ENCODE results near the gene ANKRD9. TPM values are rescaled to one million over a fixed set of nuclear protein-coding genes. Genes with fewer than 3 reads are reported as not detected.

The ANKRD9 gene
- total and polyA plus RNA-seq, 5 donors from 2014 or later, result 0.69 to 7.1 (median 1.7) TPM

DNA sequence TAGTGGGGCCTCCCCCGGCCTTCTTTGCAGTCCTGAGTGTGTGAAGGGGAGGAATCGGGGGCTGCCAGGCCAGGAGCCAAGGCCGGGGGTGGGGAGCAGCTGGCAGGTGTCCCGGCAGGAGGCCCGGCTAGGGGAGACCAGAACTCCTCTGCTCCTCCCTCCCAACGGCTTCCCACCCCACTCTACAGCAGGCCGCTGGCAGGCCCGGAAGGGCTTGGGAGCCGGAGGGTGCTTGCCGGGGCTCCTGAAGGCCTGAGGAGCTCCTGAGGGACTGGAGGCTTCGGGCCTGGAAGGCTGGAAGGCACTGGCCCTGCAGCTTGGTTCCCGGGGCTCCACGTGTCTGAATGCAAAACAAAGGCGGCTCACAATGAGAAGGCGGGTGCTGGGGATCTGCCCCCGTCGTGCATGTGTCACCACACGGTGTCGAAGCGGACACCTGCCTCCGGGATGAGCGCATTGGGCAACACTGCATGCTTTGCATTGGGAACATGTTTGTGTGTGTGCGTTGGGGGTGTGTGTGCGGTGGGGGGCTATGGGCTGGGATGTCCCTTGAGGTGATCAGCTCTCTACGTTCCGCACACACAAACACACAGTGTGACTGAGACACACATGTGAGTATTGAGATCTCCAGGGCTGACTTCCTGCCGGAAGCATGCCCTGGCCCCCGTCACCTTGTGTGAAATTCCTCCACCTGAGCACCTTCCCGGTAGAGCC is 30.9 kb upstream of the ANKRD9 start:
- ATAC-seq (ENCODE audit: low read depth in 2 of 2), result no peak
- no peaks in the 10 kb centered on the region for H3K27me3 ChIP-seq (ENCODE audit: control insufficient read depth, insufficient read depth, low read length)
- H3K4me3 Mint-ChIP-seq, result no peak overlapping the region
- H3K4me1 Mint-ChIP-seq, result peaks cover 0 to 3% (median 0%) of the 10 kb centered on the region in 4 donors
- no peaks in the 10 kb centered on the region for H3K36me3 ChIP-seq (ENCODE audit: control insufficient read depth, insufficient read depth, low read length)
- no peaks in the 10 kb centered on the region for H3K9me3 Mint-ChIP-seq
- H3K4me1 ChIP-seq (ENCODE audit: control insufficient read depth, insufficient read depth, low read length, poor library complexity, severe bottlenecking), result peaks cover 13% of the 10 kb centered on the region
- H3K4me3 ChIP-seq (ENCODE audit: low read depth, low read length), result no peak overlapping the region
- H3K27ac ChIP-seq (ENCODE audit: insufficient read depth, low read length, poor library complexity, severe bottlenecking), result no peak overlapping the region
- peaks cover 10% of the 10 kb centered on the region for H3K27me3 Mint-ChIP-seq
- no peak for DNase-seq
- no peaks in the 10 kb centered on the region for H3K36me3 Mint-ChIP-seq
- no peak overlapping the region for H3K27ac Mint-ChIP-seq
- H3K9me3 ChIP-seq (ENCODE audit: control insufficient read depth in 2 of 2, low read length in 2 of 2), result no peaks in the 10 kb centered on the region

DNA sequence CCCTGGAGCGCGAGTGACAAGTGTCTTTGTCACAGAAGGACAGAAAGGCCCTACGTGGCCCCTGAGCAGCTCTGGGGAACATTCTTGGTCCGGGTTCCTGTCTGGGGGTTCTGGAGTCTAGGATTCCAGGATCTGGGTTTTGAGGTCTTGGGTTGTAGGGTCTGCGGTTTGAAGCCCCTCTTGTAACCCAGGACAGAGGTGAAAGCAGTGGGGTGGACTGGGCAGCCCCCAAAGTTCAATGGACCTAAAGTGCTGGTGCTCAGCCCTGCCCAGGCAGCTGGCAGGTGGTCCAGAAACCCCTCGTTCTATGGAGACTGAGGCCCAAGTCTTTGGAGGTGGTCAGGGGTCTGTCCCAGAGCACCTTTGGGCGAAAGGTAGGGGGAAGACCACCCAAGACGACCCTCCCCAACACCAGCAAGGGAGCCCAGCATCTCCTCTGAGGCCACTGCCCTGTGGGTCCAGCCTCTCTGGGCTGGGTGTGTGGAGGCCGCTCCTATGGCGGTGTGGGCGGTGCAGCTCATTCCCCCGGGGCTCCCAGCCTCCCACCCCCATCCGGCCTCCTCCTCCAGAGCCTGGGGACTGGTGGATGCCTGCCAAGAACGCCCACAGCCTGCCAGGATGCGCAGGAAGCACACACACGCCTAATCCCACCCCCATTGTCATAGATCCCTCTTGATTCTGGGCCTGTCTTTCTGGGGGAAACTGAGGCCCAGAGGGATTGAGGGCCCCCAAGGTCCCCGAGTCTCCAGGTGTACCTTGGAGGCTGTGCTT is 30.2 kb upstream of the ANKRD9 start:
- no peak overlapping the region for H3K27ac ChIP-seq (ENCODE audit: insufficient read depth, low read length, poor library complexity, severe bottlenecking)
- no peaks in the 10 kb centered on the region for H3K9me3 ChIP-seq (ENCODE audit: control insufficient read depth in 2 of 2, low read length in 2 of 2)
- H3K27me3 ChIP-seq (ENCODE audit: control insufficient read depth, insufficient read depth, low read length), result no peaks in the 10 kb centered on the region
- H3K27ac Mint-ChIP-seq, result no peak overlapping the region
- ATAC-seq (ENCODE audit: low read depth in 2 of 2) (no peak), DNase-seq (no peak)
- no peaks in the 10 kb centered on the region for H3K9me3 Mint-ChIP-seq
- H3K4me1 ChIP-seq (ENCODE audit: control insufficient read depth, insufficient read depth, low read length, poor library complexity, severe bottlenecking), result peaks cover 6% of the 10 kb centered on the region
- no peak overlapping the region for H3K4me3 ChIP-seq (ENCODE audit: low read depth, low read length)
- H3K27me3 Mint-ChIP-seq, result peaks cover 4% of the 10 kb centered on the region
- no peak overlapping the region for H3K4me3 Mint-ChIP-seq
- H3K36me3 Mint-ChIP-seq, result no peaks in the 10 kb centered on the region
- H3K36me3 ChIP-seq (ENCODE audit: control insufficient read depth, insufficient read depth, low read length), result no peaks in the 10 kb centered on the region
- H3K4me1 Mint-ChIP-seq, result no peaks in the 10 kb centered on the region

DNA sequence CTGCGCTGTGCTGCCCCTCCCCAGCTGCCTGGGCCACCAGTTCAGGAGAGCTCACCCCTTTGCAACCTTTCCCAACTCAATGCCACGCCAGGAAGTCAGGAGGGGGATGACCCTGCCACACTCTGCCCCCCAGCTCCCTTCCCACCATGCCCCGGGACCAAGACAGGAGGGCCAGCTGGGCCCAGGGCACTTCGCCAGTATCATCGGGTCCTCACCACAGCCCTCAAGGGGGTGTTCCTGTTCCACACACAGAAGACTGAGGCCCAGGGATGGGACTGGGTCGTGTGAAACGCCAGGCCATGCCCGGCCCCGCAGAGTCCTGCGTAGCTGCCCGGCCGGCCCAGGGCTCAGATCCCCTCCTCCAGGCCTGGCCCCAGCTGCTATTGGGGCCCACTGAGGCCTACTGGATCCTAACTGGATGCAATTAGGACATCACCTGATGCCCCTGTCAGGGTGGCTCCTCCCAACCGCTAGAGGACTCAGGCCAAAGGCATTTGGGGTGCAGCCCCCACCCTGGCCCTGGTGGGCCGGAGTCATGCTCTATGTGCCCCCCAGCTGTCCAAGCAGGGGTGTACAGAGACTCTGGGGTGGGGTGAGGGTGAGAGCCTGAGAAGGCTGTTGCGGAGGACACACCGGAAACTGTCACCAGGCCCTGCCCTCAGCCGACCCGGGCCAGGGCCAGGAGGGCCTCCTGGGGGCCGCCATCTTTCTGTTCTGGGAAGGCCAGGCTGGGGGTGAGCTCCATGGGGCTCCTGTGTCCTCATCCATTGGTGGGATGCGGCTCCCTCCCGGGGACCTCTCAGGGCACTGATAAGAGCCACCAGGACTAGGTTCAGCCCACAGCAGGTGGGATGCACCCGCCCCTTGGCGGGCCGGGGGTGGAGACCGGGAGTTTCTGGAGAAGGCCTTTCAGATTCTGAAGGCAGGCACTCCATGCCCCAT is 29.3 kb upstream of the ANKRD9 start:
- no peaks in the 10 kb centered on the region for H3K36me3 Mint-ChIP-seq
- peaks cover 0 to under 1% (median 0%) of the 10 kb centered on the region in 4 donors for H3K4me1 Mint-ChIP-seq
- Histone ChIP-seq H3K27ac (ENCODE audit: insufficient read depth, low read length, poor library complexity, severe bottlenecking) (no peak overlapping the region), H3K27me3 (ENCODE audit: control insufficient read depth, insufficient read depth, low read length) (no peaks in the 10 kb centered on the region), H3K4me1 (ENCODE audit: control insufficient read depth, insufficient read depth, low read length, poor library complexity, severe bottlenecking) (no peaks in the 10 kb centered on the region), H3K36me3 (ENCODE audit: control insufficient read depth, insufficient read depth, low read length) (no peaks in the 10 kb centered on the region), H3K4me3 (ENCODE audit: low read depth, low read length) (no peak overlapping the region), H3K9me3 (ENCODE audit: control insufficient read depth in 2 of 2, low read length in 2 of 2) (no peaks in the 10 kb centered on the region)
- DNase-seq (no peak), ATAC-seq (ENCODE audit: low read depth in 2 of 2) (no peak)
- H3K27me3 Mint-ChIP-seq, result peaks cover under 1% of the 10 kb centered on the region
- no peak overlapping the region for H3K27ac Mint-ChIP-seq
- no peaks in the 10 kb centered on the region for H3K9me3 Mint-ChIP-seq
- H3K4me3 Mint-ChIP-seq, result no peak overlapping the region

DNA sequence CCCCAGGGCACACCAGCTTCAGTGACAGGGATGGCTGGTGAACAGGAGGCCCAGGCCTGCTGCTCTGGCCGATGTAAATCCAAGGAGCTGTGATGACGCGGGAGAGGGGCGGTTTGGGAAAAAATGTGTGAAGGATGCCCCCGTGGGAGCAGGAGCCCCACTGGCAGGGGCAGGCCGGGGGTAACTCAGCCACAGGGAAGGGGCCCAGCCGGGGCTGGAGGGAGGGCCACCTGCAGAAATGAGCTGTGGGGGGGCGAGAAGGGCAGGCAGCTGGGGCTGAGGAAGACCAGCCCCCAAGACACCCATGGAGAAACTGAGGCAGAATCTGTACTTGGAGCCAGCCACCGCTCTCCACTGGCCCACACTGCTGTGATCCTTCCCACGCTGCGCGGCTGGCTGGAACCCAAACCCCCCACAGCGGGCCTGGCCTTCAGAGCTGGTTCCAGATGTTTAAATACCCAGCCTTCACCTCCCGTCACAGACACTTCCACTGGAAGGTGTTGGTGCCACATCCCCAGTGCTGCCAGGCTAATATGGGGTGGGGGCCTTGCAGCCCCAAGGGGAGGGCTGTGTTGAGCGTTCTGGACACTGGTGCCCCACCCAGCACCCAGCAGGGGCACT is 28.5 kb upstream of the ANKRD9 start:
- no peak for DNase-seq
- Mint-ChIP-seq H3K9me3 (no peaks in the 10 kb centered on the region), H3K4me1 (peaks cover 0 to 3% (median 0%) of the 10 kb centered on the region in 4 donors), H3K36me3 (no peaks in the 10 kb centered on the region), H3K27ac (peak overlapping the region in 1 of 3 donors; percentile 7), H3K27me3 (no peaks in the 10 kb centered on the region), H3K4me3 (no peak overlapping the region)
- Histone ChIP-seq H3K4me3 (ENCODE audit: low read depth, low read length) (no peak overlapping the region), H3K27ac (ENCODE audit: insufficient read depth, low read length, poor library complexity, severe bottlenecking) (no peak overlapping the region), H3K27me3 (ENCODE audit: control insufficient read depth, insufficient read depth, low read length) (no peaks in the 10 kb centered on the region), H3K4me1 (ENCODE audit: control insufficient read depth, insufficient read depth, low read length, poor library complexity, severe bottlenecking) (no peaks in the 10 kb centered on the region), H3K36me3 (ENCODE audit: control insufficient read depth, insufficient read depth, low read length) (no peaks in the 10 kb centered on the region), H3K9me3 (ENCODE audit: control insufficient read depth in 2 of 2, low read length in 2 of 2) (no peaks in the 10 kb centered on the region)
- ATAC-seq (ENCODE audit: low read depth in 2 of 2), result no peak

DNA sequence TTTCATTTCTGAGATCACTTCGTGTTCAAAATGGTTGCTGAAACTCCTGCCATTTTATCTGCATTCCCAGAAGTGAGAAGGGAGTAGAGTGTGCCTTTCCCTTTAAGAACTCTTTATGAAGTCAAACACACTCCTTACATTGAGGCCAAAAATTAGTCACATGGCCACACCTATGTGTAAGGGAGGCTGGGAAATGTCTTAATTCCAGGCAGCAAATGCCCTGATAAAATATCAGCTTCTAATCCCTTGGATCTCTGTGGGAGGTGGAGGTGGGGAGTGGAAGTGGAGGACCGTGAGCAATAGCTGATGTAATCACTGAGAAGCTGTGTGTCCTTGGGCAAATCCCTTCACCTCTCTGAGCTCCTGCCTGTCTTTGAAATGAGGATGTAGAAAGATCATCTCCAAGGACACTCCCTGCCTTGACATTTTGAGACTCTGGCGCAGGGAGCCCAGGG is 22.7 kb upstream of the ANKRD9 start:
- Histone ChIP-seq H3K36me3 (ENCODE audit: control insufficient read depth, insufficient read depth, low read length) (no peaks in the 10 kb centered on the region), H3K27ac (ENCODE audit: insufficient read depth, low read length, poor library complexity, severe bottlenecking) (no peak overlapping the region), H3K4me1 (ENCODE audit: control insufficient read depth, insufficient read depth, low read length, poor library complexity, severe bottlenecking) (peaks cover 14% of the 10 kb centered on the region), H3K27me3 (ENCODE audit: control insufficient read depth, insufficient read depth, low read length) (no peaks in the 10 kb centered on the region), H3K4me3 (ENCODE audit: low read depth, low read length) (no peak overlapping the region), H3K9me3 (ENCODE audit: control insufficient read depth in 2 of 2, low read length in 2 of 2) (no peaks in the 10 kb centered on the region)
- H3K27me3 Mint-ChIP-seq, result no peaks in the 10 kb centered on the region
- peaks cover 6 to 23% (median 12%) of the 10 kb centered on the region in 4 donors for H3K4me1 Mint-ChIP-seq
- ATAC-seq (ENCODE audit: low read depth in 2 of 2) (no peak), DNase-seq (no peak)
- H3K27ac Mint-ChIP-seq, result peak overlapping the region in 2 of 3 donors; percentile 31 to 61
- H3K36me3 Mint-ChIP-seq, result no peaks in the 10 kb centered on the region
- peak overlapping the region in 1 of 4 donors; percentile 16 for H3K4me3 Mint-ChIP-seq
- H3K9me3 Mint-ChIP-seq, result no peaks in the 10 kb centered on the region

DNA sequence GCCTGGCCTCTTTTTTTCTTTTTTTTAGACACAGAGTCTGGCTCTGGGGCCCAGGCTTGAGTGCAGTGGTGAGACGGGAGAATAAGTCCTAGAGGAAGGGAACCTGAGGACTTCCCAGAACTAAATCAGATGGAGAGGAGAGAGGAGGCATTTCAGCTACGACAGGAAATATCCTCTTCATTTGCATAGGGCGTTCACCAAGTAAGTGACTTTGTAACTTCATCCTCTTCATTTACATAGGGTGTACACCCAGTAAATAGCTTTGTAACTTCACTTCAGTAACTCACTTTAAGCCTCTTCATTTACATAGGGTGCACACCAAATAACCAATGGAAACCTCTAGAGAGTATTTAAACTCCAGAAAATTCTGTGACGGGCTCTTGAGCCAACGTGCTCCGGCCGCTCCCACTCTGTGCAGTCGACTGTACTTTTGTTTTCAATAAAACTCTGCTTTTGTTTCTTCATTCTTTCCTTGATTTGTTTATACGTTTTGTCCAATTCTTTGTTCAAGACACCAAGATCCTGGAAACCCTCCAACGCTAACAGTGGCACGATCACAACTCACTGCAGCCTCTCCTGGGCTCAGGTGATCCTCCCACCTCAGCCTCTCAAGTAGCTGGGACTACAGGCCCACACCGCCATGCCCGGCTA is 21.4 kb upstream of the ANKRD9 start:
- peak overlapping the region; percentile 41 for H3K4me3 ChIP-seq (ENCODE audit: low read depth, low read length)
- Mint-ChIP-seq H3K36me3 (no peaks in the 10 kb centered on the region), H3K27me3 (no peaks in the 10 kb centered on the region), H3K9me3 (no peaks in the 10 kb centered on the region), H3K4me1 (peaks cover 6 to 24% (median 12%) of the 10 kb centered on the region in 4 donors), H3K4me3 (peak overlapping the region; percentile 17 to 85 (median 60)), H3K27ac (peak overlapping the region; percentile 61 to 93 (median 73))
- DNase-seq, result peak in 2 of 3 donors; percentile 33 to 89
- H3K36me3 ChIP-seq (ENCODE audit: control insufficient read depth, insufficient read depth, low read length), result no peaks in the 10 kb centered on the region
- H3K27me3 ChIP-seq (ENCODE audit: control insufficient read depth, insufficient read depth, low read length), result no peaks in the 10 kb centered on the region
- peaks cover 14% of the 10 kb centered on the region for H3K4me1 ChIP-seq (ENCODE audit: control insufficient read depth, insufficient read depth, low read length, poor library complexity, severe bottlenecking)
- peak; percentile 78 to 81 for ATAC-seq (ENCODE audit: low read depth in 2 of 2)
- no peaks in the 10 kb centered on the region for H3K9me3 ChIP-seq (ENCODE audit: control insufficient read depth in 2 of 2, low read length in 2 of 2)
- peak overlapping the region; percentile 26 for H3K27ac ChIP-seq (ENCODE audit: insufficient read depth, low read length, poor library complexity, severe bottlenecking)
